GM20000 (cell line): ENCODE results near the gene UBE2C.
"Not testable (repeated sequence)": the region's sequence is repeated elsewhere in the genome, so short reads cannot be mapped to it uniquely, and the experiment has no call there.

ENCODE experiments used
- DNase-seq: peaks from one replicate; pipeline ENCODE4 v3.0.0; 2012; ENCODE audit warnings: low spot score
- CTCF ChIP-seq: IDR thresholded peaks from 2 replicates; pipeline ENCODE4 v1.5.1; 2012; ENCODE audit warnings: mild to moderate bottlenecking, control low read depth; ENCODE audit errors: extremely low read depth, missing control alignments

UBE2C gene

GRCh38 chr20:45812157-45813005, at the start of gene UBE2C:
Gene UBE2C (plus strand): TSS chr20:45812644. CDS start chr20:45812696, 52 bp downstream.
- peak; percentile 97 for DNase-seq
- no peak for TF ChIP-seq CTCF

DNA sequence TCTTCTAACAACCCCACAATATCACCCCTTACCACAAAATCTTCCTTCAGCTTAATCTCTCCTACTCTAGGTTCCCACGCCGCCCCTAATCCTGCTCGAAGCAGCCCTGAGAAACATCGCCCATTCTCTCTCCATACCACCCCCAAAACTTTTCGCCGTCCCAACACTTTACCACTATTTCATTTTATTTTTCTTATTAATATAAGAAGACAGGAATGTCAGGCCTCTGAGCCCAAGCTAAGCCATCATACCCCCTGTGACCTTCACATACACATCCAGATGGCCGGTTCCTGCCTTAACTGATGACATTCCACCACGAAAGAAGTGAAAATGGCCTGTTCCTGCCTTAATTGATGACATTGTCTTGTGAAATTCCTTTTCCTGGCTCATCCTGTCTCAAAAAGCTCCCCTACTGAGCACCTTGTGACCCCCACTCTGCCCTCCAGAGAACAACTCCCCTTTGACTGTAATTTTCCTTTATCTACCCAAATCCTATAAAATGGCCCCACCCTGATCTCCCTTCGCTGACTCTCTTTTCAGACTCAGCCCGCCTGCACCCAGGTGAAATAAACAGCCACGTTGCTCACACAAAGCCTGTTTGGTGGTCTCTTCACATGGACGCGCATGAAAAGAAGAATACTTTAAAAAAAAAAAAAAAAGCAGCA, 47.7 kb upstream of the UBE2C start:
- DNase-seq = not testable (repeated sequence)

GRCh38 chr20:45765307-45765875, 47.1 kb upstream of the UBE2C start:
- TF ChIP-seq CTCF = no peak
- no peak for DNase-seq

GRCh38 chr20:45765980-45766379, 46.5 kb upstream of the UBE2C start:
- no peak for TF ChIP-seq CTCF
- DNase-seq = no peak

GRCh38 chr20:45768479-45768878, 44.0 kb upstream of the UBE2C start:
- DNase-seq = no peak
- no peak for TF ChIP-seq CTCF

DNA sequence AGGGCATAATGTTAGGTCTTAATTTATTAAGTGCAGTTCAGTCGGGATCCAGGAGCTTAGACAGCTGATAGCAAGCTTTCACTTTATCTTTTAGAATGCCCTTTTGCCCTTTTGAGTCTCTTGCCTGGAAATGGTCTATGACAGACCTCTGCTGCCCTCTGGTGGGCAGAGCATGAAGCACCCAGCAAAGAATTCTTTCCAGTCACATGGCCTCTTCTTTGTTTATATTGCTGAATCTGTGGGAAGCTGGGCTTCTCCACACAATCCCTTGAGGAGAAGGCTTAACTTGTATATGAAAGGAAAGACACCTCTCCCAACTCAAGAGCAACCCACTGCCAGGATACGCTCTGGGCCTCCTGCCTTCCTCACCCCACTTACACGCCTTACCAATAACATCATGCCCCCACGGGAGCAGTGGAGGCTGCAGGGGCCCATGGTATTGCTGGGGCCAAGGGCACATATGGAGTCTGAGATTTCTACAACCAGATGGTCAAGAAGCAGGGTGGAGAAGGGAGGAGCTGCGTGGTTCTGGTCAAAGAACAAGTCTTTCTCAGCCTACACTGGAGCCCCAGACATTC, 41.2 kb upstream of the UBE2C start:
- TF ChIP-seq CTCF = peak; percentile 90

DNA sequence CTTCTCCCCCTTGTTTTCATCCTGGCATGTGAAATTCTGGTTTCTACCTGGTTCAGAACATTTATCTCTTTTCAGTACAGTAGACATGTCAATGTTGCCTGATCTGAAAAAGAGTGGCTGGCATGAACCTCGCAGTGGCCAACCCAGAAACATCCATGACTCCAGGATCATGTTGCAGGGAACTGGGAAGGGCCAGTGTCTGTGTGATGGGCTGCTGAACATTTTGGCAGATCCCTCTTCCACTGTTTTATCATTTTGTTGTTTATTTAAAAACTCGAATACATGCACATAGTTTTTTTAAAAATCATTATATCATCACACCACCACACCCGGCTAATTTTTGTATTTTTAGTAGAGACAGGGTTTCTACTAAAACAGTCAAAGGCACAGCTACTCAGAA, 39.8 kb upstream of the UBE2C start:
- no peak for TF ChIP-seq CTCF
- DNase-seq = no peak

More for the DNA sequence above, 41.2 kb upstream of the UBE2C start:
- DNase-seq = peak; percentile 76
